ENCODE data around the gene RTP3. TPM values are rescaled to one million over a fixed set of nuclear protein-coding genes. Genes with fewer than 3 reads are reported as not detected.

The RTP3 gene
- total and polyA plus RNA-seq, 4 donors, result 1.0 to 61.7 (median 26.6) TPM

- Histone ChIP-seq H3K9me3 (ENCODE audit: control insufficient read depth in 4 of 4, low read length in 3 of 4) (no peaks in the 10 kb centered on the region), H3K9ac (ENCODE audit: low read depth in 1 of 2, low read length in 2 of 2) (peak overlapping the region in 1 of 2 donors; percentile 5), H3K36me3 (ENCODE audit: control insufficient read depth in 4 of 4, insufficient read depth in 3 of 4, low read depth in 1 of 4, low read length in 3 of 4) (no peaks in the 10 kb centered on the region), H3K27me3 (ENCODE audit: control insufficient read depth in 4 of 4, insufficient read depth in 4 of 4, low read length in 3 of 4) (no peaks in the 10 kb centered on the region), H3K4me3 (ENCODE audit: low read depth in 1 of 3, low read length in 3 of 3) (no peak overlapping the region), H3K27ac (ENCODE audit: low read depth in 1 of 2, low read length in 2 of 2) (peak overlapping the region; percentile 22 to 55), H3K4me1 (ENCODE audit: control insufficient read depth in 4 of 4, insufficient read depth in 4 of 4, low read length in 3 of 4) (peaks cover 17 to 60% (median 50%) of the 10 kb centered on the region in 4 donors)
- WGBS, result 54% methylated on average over 4 of the region's 4 CpGs
- DNase-seq (ENCODE audit: low spot score), result no peak
- TF ChIP-seq GABPA (IDR thresholded peaks at IDR 0.05 in 1 of 2, conservative IDR thresholded peaks at IDR 0.05 in 1 of 2), result no peak
- TF ChIP-seq NR2F2 (IDR thresholded peaks at IDR 0.05), result no peak
- no peak for TF ChIP-seq HNF4A (conservative IDR thresholded peaks at IDR 0.05)
- no peak for TF ChIP-seq YY1 (IDR thresholded peaks at IDR 0.05)
- no peak for TF ChIP-seq TAF1 (conservative IDR thresholded peaks at IDR 0.05)
- no peak for TF ChIP-seq JUND (IDR thresholded peaks at IDR 0.05)
- no peak for TF ChIP-seq HNF4G (IDR thresholded peaks at IDR 0.05)
- no peak for TF ChIP-seq ATF3 (IDR thresholded peaks at IDR 0.05)
- no peak for TF ChIP-seq MAX (IDR thresholded peaks at IDR 0.05)
- TF ChIP-seq FOXA1 (IDR thresholded peaks at IDR 0.05), result no peak
- TF ChIP-seq SP1 (IDR thresholded peaks at IDR 0.05), result no peak
- TF ChIP-seq CTCF (IDR thresholded peaks at IDR 0.05; ENCODE audit: low read depth, low read length, missing input control), result no peak
- TF ChIP-seq RAD21 (IDR thresholded peaks at IDR 0.05), result no peak
- no peak for TF ChIP-seq ZBTB33 (IDR thresholded peaks at IDR 0.05)
Measured at GRCh38 chr3:46501702-46502101, 3.9 kb downstream of the RTP3 start.

GRCh38 chr3:46503200-46503874, 5.6 kb downstream of the RTP3 start:
- H3K9ac ChIP-seq (ENCODE audit: low read depth in 1 of 2, low read length in 2 of 2), result no peak overlapping the region
- H3K9me3 ChIP-seq (ENCODE audit: control insufficient read depth in 4 of 4, low read length in 3 of 4), result no peaks in the 10 kb centered on the region
- no peaks in the 10 kb centered on the region for H3K27me3 ChIP-seq (ENCODE audit: control insufficient read depth in 4 of 4, insufficient read depth in 4 of 4, low read length in 3 of 4)
- DNase-seq (ENCODE audit: low spot score), result no peak
- H3K36me3 ChIP-seq (ENCODE audit: control insufficient read depth in 4 of 4, insufficient read depth in 3 of 4, low read depth in 1 of 4, low read length in 3 of 4), result no peaks in the 10 kb centered on the region
- TF ChIP-seq RXRA (IDR thresholded peaks at IDR 0.05) (peak in 1 of 2 donors; percentile 29), REST (IDR thresholded peaks at IDR 0.05) (no peak), YY1 (IDR thresholded peaks at IDR 0.05) (no peak), RAD21 (IDR thresholded peaks at IDR 0.05) (no peak), SP1 (IDR thresholded peaks at IDR 0.05) (no peak)
- H3K4me3 ChIP-seq (ENCODE audit: low read depth in 1 of 3, low read length in 3 of 3), result no peak overlapping the region
- 53% methylated on average over 7 of the region's 7 CpGs for WGBS
- H3K4me1 ChIP-seq (ENCODE audit: control insufficient read depth in 4 of 4, insufficient read depth in 4 of 4, low read length in 3 of 4), result peaks cover 13 to 45% (median 39%) of the 10 kb centered on the region in 4 donors
- H3K27ac ChIP-seq (ENCODE audit: low read depth in 1 of 2, low read length in 2 of 2), result no peak overlapping the region

Data from liver (tissue), 9 donors.